Neuronal stem cell (in vitro differentiated cells): ENCODE results near the gene TTLL4.

Experiments used
- DNase-seq: peaks from one replicate; pipeline ENCODE4 v3.0.0-alpha.2; 2013; ENCODE audit warnings: low spot score
- H2AFZ ChIP-seq: one replicate; pipeline ENCODE4 v1.6.1; 2013; ENCODE audit warnings: mild to moderate bottlenecking, low read length, inconsistent platforms
- H2AK5ac ChIP-seq: 2 replicates; pipeline ENCODE4 v1.6.1; 2013; ENCODE audit warnings: low read depth, mild to moderate bottlenecking, inconsistent platforms, low read length, moderate library complexity, mixed read lengths
- H2BK120ac ChIP-seq: 2 replicates; pipeline ENCODE4 v1.6.1; 2013; ENCODE audit warnings: low read depth, mild to moderate bottlenecking, inconsistent platforms, low read length, moderate library complexity, mixed read lengths
- H2BK12ac ChIP-seq: one replicate; pipeline ENCODE4 v1.6.1; 2013; ENCODE audit warnings: low read length, inconsistent platforms
- H2BK15ac ChIP-seq: 2 replicates; pipeline ENCODE4 v1.6.1; 2013; ENCODE audit warnings: mild to moderate bottlenecking, low read length, inconsistent platforms, mixed read lengths
- H2BK5ac ChIP-seq: one replicate; pipeline ENCODE4 v1.6.1; 2013; ENCODE audit warnings: inconsistent platforms, mild to moderate bottlenecking, low read length, moderate library complexity
- H3K14ac ChIP-seq: one replicate; pipeline ENCODE4 v1.6.1; 2013; ENCODE audit warnings: low read length, inconsistent platforms
- H3K18ac ChIP-seq: 2 replicates; pipeline ENCODE4 v1.6.1; 2013; ENCODE audit warnings: low read length, inconsistent platforms
- H3K23ac ChIP-seq: 2 replicates; pipeline ENCODE4 v1.6.1; 2013; ENCODE audit warnings: low read depth, mild to moderate bottlenecking, mixed read lengths, low read length, inconsistent platforms; ENCODE audit not compliant: poor library complexity
- H3K27ac ChIP-seq: replicated peaks from 3 replicates; pipeline ENCODE4 v1.5.1; 2013; ENCODE audit warnings: low read length, inconsistent platforms
- H3K27me3 ChIP-seq, 3 experiments: 2 replicates each; pipeline ENCODE4 v1.6.1; 2013; ENCODE audit warnings: low read length in 3 of 3, mild to moderate bottlenecking in 2 of 3, inconsistent platforms in 1 of 3, low read depth in 1 of 3, mixed read lengths in 1 of 3, moderate library complexity in 1 of 3; ENCODE audit not compliant: control insufficient read depth in 3 of 3, insufficient read depth in 3 of 3
- H3K36me3 ChIP-seq, 2 donors: replicated peaks in 1 of 2; 2 replicates each; pipeline ENCODE4 v1.6.1; 2013; ENCODE audit warnings: low read length in 2 of 2; ENCODE audit not compliant: control insufficient read depth in 2 of 2, insufficient read depth in 2 of 2
- H3K4ac ChIP-seq: 2 replicates; pipeline ENCODE4 v1.6.1; 2013; ENCODE audit warnings: inconsistent platforms, mild to moderate bottlenecking, low read length, moderate library complexity
- H3K4me1 ChIP-seq, 2 donors: 1 replicate in 1 of 2; 2 replicates in 1 of 2; pipeline ENCODE4 v1.6.1; 2013; ENCODE audit warnings: low read length in 2 of 2, low read depth in 1 of 2; ENCODE audit not compliant: control insufficient read depth in 2 of 2, insufficient read depth in 1 of 2
- H3K4me2 ChIP-seq: one replicate; pipeline ENCODE4 v1.6.1; 2013; ENCODE audit warnings: mild to moderate bottlenecking, low read length, inconsistent platforms; ENCODE audit not compliant: insufficient read depth, poor library complexity, severe bottlenecking
- H3K4me3 ChIP-seq, 2 donors: 2 replicates each; pipeline ENCODE4 v1.5.1; 2013; ENCODE audit warnings: low read length in 2 of 2, mild to moderate bottlenecking in 2 of 2, inconsistent platforms in 1 of 2, moderate library complexity in 1 of 2
- H3K79me1 ChIP-seq: one replicate; pipeline ENCODE4 v1.6.1; 2013; ENCODE audit warnings: low read depth, mild to moderate bottlenecking, inconsistent platforms, low read length, moderate library complexity
- H3K9ac ChIP-seq: one replicate; pipeline ENCODE4 v1.6.1; 2013; ENCODE audit warnings: mild to moderate bottlenecking, low read depth, low read length, inconsistent platforms; ENCODE audit not compliant: poor library complexity
- H3K9me3 ChIP-seq, 2 donors: replicated peaks in 1 of 2; 2 replicates each; pipeline versions ENCODE3 to v1.6.1; 2013; ENCODE audit warnings: low read length in 2 of 2, mild to moderate bottlenecking in 2 of 2, inconsistent platforms in 1 of 2, low read depth in 1 of 2, mixed read lengths in 1 of 2, moderate library complexity in 1 of 2; ENCODE audit not compliant: control insufficient read depth in 2 of 2, insufficient read depth in 1 of 2
- H4K8ac ChIP-seq: one replicate; pipeline ENCODE4 v1.6.1; 2013; ENCODE audit warnings: low read depth, mild to moderate bottlenecking, inconsistent platforms, low read length, moderate library complexity
- H4K91ac ChIP-seq: one replicate; pipeline ENCODE4 v1.6.1; 2013; ENCODE audit warnings: low read length, low read depth, mild to moderate bottlenecking, inconsistent platforms; ENCODE audit not compliant: poor library complexity
- WGBS, 2 donors: extraction: QIAGEN DNeasy Blood & Tissue Kit; methylation state at CpG; one replicate each; pipeline ENCODE4 v1.1.7; 2013; ENCODE audit warnings: missing lambda C conversion rate in 2 of 2, mixed read lengths in 1 of 2; ENCODE audit not compliant: insufficient read length in 2 of 2, insufficient replicate concordance in 1 of 2; ENCODE audit errors: extremely low coverage in 2 of 2; 5-methylcytosine and 5-hydroxymethylcytosine counted together

TTLL4 gene

DNA sequence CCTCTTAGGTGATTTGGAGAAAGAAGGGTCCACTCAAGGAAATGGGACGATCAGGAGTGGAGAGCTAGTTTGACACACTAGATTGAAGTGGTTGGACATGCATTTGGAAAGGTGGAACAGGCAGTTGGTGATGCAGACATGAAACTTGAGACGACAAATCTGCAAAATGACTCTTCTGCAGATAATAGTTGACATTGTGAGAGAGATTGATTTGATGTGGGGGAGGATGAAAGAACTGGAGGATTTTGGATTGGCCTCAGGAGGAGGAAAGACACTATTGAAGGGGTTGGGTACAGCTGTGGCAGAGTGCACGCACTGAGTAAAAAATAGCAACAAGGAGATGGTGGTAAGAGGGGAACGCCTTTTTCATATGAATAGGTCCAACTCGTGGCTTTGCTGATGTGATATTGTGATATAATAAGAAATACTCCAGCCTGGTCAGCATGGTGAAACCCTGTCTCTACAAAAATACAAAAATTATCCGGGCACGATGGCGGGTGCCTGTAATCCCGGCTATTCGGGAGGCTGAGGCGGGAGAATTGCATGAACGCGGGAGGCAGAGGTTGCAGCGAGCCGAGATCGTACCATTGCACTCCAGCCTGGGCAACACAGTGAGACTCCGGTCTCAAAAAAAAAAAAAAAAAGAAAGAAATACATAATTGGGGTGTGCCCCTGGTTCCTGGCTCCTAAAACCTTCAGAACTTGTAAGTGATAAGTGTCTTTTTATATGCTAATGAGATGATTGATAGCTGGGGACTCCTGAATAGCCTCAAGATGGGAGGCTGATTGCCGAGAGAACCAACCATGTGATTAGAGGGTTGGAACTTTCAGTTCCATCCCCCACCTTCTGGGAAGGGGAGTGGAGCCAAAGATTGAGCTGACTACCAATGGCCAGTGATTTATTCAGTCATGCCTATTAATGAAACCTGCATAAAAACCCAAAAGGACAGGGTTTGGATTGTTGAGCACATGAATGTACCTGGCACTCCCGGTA, 9.7 kb downstream of the TTLL4 start:
- Histone ChIP-seq H3K27me3 (no peaks in the 10 kb centered on the region), H3K4me3 (no peak overlapping the region), H3K27ac (no peak overlapping the region), H3K4ac (no peak overlapping the region), H2BK120ac (no peak overlapping the region), H3K4me2 (no peak overlapping the region), H3K23ac (no peak overlapping the region), H3K14ac (no peak overlapping the region), H4K8ac (no peak overlapping the region), H2AK5ac (no peak overlapping the region), H3K36me3 (peaks cover 6 to 56% of the 10 kb centered on the region in 2 donors), H2AFZ (no peak overlapping the region), H3K79me1 (peaks cover 2% of the 10 kb centered on the region), H2BK15ac (no peak overlapping the region), H3K4me1 (peaks cover 0 to 2% of the 10 kb centered on the region in 2 donors), H4K91ac (no peak overlapping the region), H3K9ac (no peak overlapping the region), H3K9me3 (peaks cover 2 to 10% of the 10 kb centered on the region in 2 donors), H3K18ac (no peak overlapping the region), H2BK5ac (no peak overlapping the region), H2BK12ac (no peak overlapping the region)
- DNase-seq: no peak
- no CpG with 5 or more reads among the region's 19 CpGs for WGBS, 2 donors

DNA sequence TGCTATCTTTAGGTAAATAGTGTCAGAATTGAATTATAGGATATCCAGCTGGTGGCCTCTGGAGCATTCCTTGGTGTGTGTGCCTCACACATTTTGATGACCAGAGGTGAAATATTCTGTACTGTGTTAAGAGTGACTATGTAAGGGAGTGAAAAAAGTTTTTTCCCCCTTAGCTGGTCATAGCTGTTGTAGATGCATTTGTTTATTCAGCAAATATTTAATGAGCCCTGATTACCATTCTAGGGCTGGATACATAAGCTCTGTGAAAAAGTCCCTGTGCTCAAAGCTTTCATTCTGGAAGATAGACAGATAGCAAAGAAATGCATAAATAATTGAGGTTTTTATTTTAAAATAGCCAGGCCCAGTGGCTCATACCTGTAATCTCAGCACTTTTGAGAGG, 10.9 kb downstream of the TTLL4 start:
- peaks cover 3 to 21% of the 10 kb centered on the region in 2 donors for H3K9me3 ChIP-seq
- no peak overlapping the region for H2AFZ ChIP-seq
- H3K79me1 ChIP-seq: peaks cover 2% of the 10 kb centered on the region
- no peak overlapping the region for H2AK5ac ChIP-seq
- no peak overlapping the region for H3K4me2 ChIP-seq
- H3K18ac ChIP-seq: no peak overlapping the region
- no peak overlapping the region for H3K4ac ChIP-seq
- DNase-seq: no peak
- H2BK5ac ChIP-seq: no peak overlapping the region
- peaks cover 6 to 48% of the 10 kb centered on the region in 2 donors for H3K36me3 ChIP-seq
- H3K9ac ChIP-seq: no peak overlapping the region
- no peak overlapping the region for H2BK120ac ChIP-seq
- no peak overlapping the region for H2BK15ac ChIP-seq
- H4K91ac ChIP-seq: no peak overlapping the region
- no peak overlapping the region for H3K27ac ChIP-seq
- no peak overlapping the region for H3K14ac ChIP-seq
- H3K4me3 ChIP-seq: no peak overlapping the region
- no peaks in the 10 kb centered on the region for H3K27me3 ChIP-seq
- H4K8ac ChIP-seq: no peak overlapping the region
- peaks cover 0 to 2% of the 10 kb centered on the region in 2 donors for H3K4me1 ChIP-seq
- no peak overlapping the region for H2BK12ac ChIP-seq
- no peak overlapping the region for H3K23ac ChIP-seq

- Histone ChIP-seq H2BK5ac (no peak overlapping the region), H3K27ac (no peak overlapping the region), H2BK12ac (no peak overlapping the region), H3K79me1 (peaks cover 4% of the 10 kb centered on the region), H2BK120ac (no peak overlapping the region), H3K36me3 (peaks cover 6 to 43% of the 10 kb centered on the region in 2 donors), H3K4me3 (no peak overlapping the region), H3K4me1 (peaks cover 0 to 2% of the 10 kb centered on the region in 2 donors), H2BK15ac (no peak overlapping the region), H3K23ac (no peak overlapping the region), H3K27me3 (no peaks in the 10 kb centered on the region), H3K9me3 (peaks cover 3 to 24% of the 10 kb centered on the region in 2 donors), H3K4me2 (no peak overlapping the region), H3K9ac (no peak overlapping the region), H3K4ac (no peak overlapping the region), H2AK5ac (no peak overlapping the region), H3K14ac (no peak overlapping the region), H4K8ac (no peak overlapping the region), H2AFZ (no peak overlapping the region), H4K91ac (no peak overlapping the region), H3K18ac (no peak overlapping the region)
- no CpG with 5 or more reads among the region's 2 CpGs for WGBS, 2 donors
- DNase-seq: no peak
These were observed 11.3 kb downstream of the TTLL4 start for GRCh38 chr2:218721934-218722333.

DNA sequence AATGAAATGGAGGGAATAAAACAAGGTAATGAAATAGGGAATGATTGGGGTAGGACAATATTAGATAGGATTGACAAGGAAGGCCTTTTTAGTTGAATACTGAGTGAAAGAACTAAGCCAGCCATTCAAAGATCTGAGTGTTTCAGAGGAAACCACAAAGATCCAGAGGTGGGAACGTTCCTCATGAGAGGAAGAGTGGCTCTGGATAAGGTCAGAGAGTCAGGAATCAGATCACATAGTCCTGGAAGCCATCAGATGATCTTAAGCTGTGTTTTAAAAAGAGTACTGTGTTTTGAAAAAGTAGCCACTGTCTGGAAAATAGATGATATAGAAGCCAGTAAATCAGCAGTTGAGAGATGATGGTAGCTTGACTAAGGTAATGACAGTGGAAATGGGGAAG, 11.8 kb downstream of the TTLL4 start:
- Histone ChIP-seq H2AK5ac (no peak overlapping the region), H3K18ac (no peak overlapping the region), H2BK12ac (no peak overlapping the region), H3K9me3 (peaks cover 3 to 29% of the 10 kb centered on the region in 2 donors), H2BK15ac (no peak overlapping the region), H3K9ac (no peak overlapping the region), H3K14ac (no peak overlapping the region), H3K4me1 (peaks cover 0 to 2% of the 10 kb centered on the region in 2 donors), H3K4me2 (no peak overlapping the region), H2BK5ac (no peak overlapping the region), H3K4me3 (no peak overlapping the region), H2AFZ (no peak overlapping the region), H3K27ac (no peak overlapping the region), H4K8ac (no peak overlapping the region), H4K91ac (no peak overlapping the region), H3K4ac (no peak overlapping the region), H3K79me1 (peaks cover 5% of the 10 kb centered on the region), H2BK120ac (no peak overlapping the region), H3K23ac (no peak overlapping the region), H3K27me3 (no peaks in the 10 kb centered on the region), H3K36me3 (peaks cover 6 to 38% of the 10 kb centered on the region in 2 donors)
- no CpG with 5 or more reads among the region's 1 CpG for WGBS, 2 donors
- no peak for DNase-seq
